RWPE1 (cell line): ENCODE results near the gene ESPL1.

Experiments used
- CTCF ChIA-PET: fragments of 350-600 bp; sonication (Branson Sonifier 250); formaldehyde crosslinking; extraction: SDS; loops from one replicate; lab custom pipeline; 2021; lab: Yijun Ruan, JAX
- POLR2A ChIA-PET: fragments of 400-600 bp; formaldehyde crosslinking; extraction: SDS; loops from one replicate; lab custom pipeline; 2020; ENCODE audit warnings: antibody characterized with exemption; ENCODE audit not compliant: low non-redundant PET; lab: Yijun Ruan, JAX
- DNase-seq: peaks from one replicate; pipeline ENCODE4 v3.0.0; 2012; ENCODE audit warnings: low spot score
- H3K27ac ChIP-seq: fragments of 450-650 bp; 2 replicates; pipeline ENCODE4 v1.5.1; 2017
- TF ChIP-seq, protein P1 (sequence below): fragments of 450-650 bp; conservative IDR thresholded peaks from 2 replicates; pipeline ENCODE4 v1.5.1; 2017; ENCODE audit warnings: low read depth, mild to moderate bottlenecking

Gene ESPL1

GRCh38 chr12:53253298-53253697, 14.8 kb upstream of the ESPL1 start:
- no peak for DNase-seq
- H3K27ac ChIP-seq: peak overlapping the region; percentile 88
- CTCF ChIA-PET: no interaction called here
- TF ChIP-seq, protein P1, sequence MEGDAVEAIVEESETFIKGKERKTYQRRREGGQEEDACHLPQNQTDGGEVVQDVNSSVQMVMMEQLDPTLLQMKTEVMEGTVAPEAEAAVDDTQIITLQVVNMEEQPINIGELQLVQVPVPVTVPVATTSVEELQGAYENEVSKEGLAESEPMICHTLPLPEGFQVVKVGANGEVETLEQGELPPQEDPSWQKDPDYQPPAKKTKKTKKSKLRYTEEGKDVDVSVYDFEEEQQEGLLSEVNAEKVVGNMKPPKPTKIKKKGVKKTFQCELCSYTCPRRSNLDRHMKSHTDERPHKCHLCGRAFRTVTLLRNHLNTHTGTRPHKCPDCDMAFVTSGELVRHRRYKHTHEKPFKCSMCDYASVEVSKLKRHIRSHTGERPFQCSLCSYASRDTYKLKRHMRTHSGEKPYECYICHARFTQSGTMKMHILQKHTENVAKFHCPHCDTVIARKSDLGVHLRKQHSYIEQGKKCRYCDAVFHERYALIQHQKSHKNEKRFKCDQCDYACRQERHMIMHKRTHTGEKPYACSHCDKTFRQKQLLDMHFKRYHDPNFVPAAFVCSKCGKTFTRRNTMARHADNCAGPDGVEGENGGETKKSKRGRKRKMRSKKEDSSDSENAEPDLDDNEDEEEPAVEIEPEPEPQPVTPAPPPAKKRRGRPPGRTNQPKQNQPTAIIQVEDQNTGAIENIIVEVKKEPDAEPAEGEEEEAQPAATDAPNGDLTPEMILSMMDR: no peak
- POLR2A ChIA-PET: no interaction called here

- peak overlapping the region; percentile 27 for H3K27ac ChIP-seq
- TF ChIP-seq, protein P1: no peak
- ChIA-PET CTCF (interaction anchor here (0.8 to 1.0 kb wide), 2 partner anchors 9 to 41 kb away, joined by 3 read pairs; no protein-coding TSS in a partner anchor), POLR2A (no interaction called here)
- DNase-seq: no peak
Observed at GRCh38 chr12:53254816-53255545, 13.1 kb upstream of the ESPL1 start.

DNA sequence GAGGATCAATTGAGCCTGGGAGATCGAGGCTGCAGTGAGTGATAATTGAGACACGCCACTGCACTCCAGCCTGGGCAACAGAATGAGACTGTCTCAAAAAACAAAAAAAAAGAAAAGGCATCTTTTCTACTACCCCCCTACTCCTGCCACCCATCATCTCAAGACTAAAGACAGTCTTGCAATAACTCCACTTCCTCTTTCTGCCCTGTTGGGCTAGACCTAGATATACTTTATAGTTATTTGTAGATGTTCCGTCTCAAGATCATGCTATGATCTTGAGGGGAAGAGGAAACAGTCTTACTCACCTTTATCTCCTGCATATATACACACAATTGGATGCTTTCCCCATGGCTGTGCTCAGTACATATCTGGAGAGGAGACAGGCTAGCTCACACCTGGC, 12.1 kb upstream of the ESPL1 start:
- H3K27ac ChIP-seq: 0 out of 2 replicates have a peak overlapping the region, but pooled peaks have one; percentile 27
- POLR2A ChIA-PET: no interaction called here
- no peak for DNase-seq
- CTCF ChIA-PET: interaction anchor here (0.6 kb wide), 1 partner anchor 487 kb away, joined by 3 read pairs; no protein-coding TSS in a partner anchor
- TF ChIP-seq, protein P1: no peak

GRCh38 chr12:53258541-53259539, 9.3 kb upstream of the ESPL1 start:
- H3K27ac ChIP-seq: no peak overlapping the region
- TF ChIP-seq, protein P1: no peak
- POLR2A ChIA-PET: no interaction called here
- CTCF ChIA-PET: interaction anchor here (1.1 kb wide), 1 partner anchor 10 kb away, joined by 3 read pairs; the partner anchor contains the start of gene ESPL1
- no peak for DNase-seq

- ChIA-PET POLR2A (no interaction called here), CTCF (no interaction called here)
- H3K27ac ChIP-seq: no peak overlapping the region
- TF ChIP-seq, protein P1: no peak
- DNase-seq: no peak
Observed at GRCh38 chr12:53259891-53260290, 8.2 kb upstream of the ESPL1 start.

DNA sequence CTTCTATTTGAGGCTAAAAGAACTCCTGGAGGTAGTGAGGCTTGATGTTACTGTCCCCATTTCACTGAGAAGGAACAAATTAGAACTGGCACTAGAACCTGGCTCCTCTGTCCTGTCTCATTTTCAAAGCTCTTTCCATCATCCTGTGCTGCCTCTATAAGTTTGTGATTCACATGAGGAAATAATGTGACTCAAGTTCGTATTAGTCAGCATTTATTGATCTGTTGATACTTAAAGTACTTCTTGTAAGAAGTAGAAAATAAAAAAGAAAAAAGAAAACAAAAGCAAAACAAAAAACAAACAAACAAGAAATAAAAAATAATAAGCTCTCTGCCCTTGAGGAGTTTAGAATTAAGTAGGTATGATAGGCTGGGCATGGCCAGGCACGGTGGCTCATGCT, 2.3 kb upstream of the ESPL1 start:
- CTCF ChIA-PET: interaction anchor here (0.7 to 1.3 kb wide), 2 partner anchors 14 to 53 kb away, joined by 3 to 5 read pairs; a partner anchor contains a TSS
- DNase-seq: no peak
- POLR2A ChIA-PET: no interaction called here
- no peak overlapping the region for H3K27ac ChIP-seq
- TF ChIP-seq, protein P1: no peak
